Type B pancreatic cell (in vitro differentiated cells): Measurements from ENCODE around the gene CHD5. TPM values are rescaled to one million over a fixed set of nuclear protein-coding genes. Genes with fewer than 3 reads are reported as not detected.
A peak's percentile ranks its signal among the peaks of the same experiment; 100 is the strongest.
"Not testable (repeated sequence)": the region's sequence is repeated elsewhere in the genome, so short reads cannot be mapped to it uniquely, and the experiment has no call there.

Source experiments
- DNase-seq: peaks from one replicate; pipeline ENCODE4 v3.0.0; 2021; ENCODE audit warnings: mixed read lengths; ENCODE audit not compliant: unreplicated experiment; ENCODE audit errors: extremely low spot score
- H3K27ac Mint-ChIP-seq: 2 replicates; pipeline ENCODE4 v1.8.0; 2021; ENCODE audit warnings: mild to moderate bottlenecking, mixed read lengths
- H3K27me3 Mint-ChIP-seq: 2 replicates; pipeline ENCODE4 v1.8.0; 2021; ENCODE audit warnings: mixed read lengths
- H3K36me3 Mint-ChIP-seq: 2 replicates; pipeline ENCODE4 v1.8.0; 2021; ENCODE audit warnings: mixed read lengths
- H3K4me1 Mint-ChIP-seq: one replicate; pipeline ENCODE4 v1.8.0; 2021; ENCODE audit warnings: mixed read lengths; ENCODE audit not compliant: unreplicated experiment
- H3K4me3 Mint-ChIP-seq: 2 replicates; pipeline ENCODE4 v1.8.0; 2021; ENCODE audit warnings: mild to moderate bottlenecking, mixed read lengths
- H3K9me3 Mint-ChIP-seq: 2 replicates; pipeline ENCODE4 v1.8.0; 2021; ENCODE audit warnings: mixed read lengths
- total RNA-seq: library from RNA; stranded (reverse); gene quantifications from 2 replicates; pipeline ENCODE4 v1.2.1, GENCODE V29; 2021; ENCODE audit warnings: low replicate concordance
- TF ChIP-seq, protein P1 (sequence below): fragments of 200-600 bp; sonication (generic); conservative IDR thresholded peaks from 2 replicates; pipeline ENCODE4 v1.5.0; 2021; ENCODE audit warnings: antibody characterized with exemption, mild to moderate bottlenecking

Gene CHD5
- total RNA-seq, 1 donor from 2014 or later = 0.70 TPM

DNA sequence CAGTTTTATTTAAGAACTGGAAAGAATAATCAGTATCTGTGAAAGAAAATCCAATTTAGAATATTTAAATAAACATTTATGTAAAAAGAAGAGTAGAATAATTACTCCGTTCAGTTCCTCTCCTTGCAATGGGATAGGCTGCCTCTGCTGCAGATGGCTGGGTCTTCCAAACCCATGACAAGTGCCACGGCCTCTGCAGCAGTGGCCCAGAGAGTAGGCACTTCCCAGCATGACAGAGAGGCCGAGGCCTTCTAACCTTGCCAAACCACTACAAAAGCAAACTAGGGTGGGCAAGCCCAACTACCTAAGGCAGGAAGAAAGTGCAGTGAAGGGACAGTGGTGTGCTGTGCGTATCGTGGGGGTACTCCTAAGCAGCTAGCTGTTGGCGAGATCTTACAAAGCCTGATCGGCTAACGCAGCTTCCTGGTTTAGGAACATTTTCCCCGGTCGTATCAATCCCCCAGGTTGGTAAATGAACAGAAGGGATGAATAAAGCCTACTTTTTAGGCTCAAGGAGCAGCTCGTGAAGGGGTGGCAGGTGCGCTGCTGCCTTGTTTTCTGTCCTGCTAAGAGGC lies 41.2 kb upstream of the CHD5 start:
- no peak for DNase-seq
- Mint-ChIP-seq H3K4me1 (peaks cover 9% of the 10 kb centered on the region), H3K4me3 (no peak overlapping the region), H3K27me3 (no peaks in the 10 kb centered on the region), H3K9me3 (no peaks in the 10 kb centered on the region), H3K27ac (no peak overlapping the region), H3K36me3 (peaks cover 18% of the 10 kb centered on the region)
- TF ChIP-seq, protein P1, sequence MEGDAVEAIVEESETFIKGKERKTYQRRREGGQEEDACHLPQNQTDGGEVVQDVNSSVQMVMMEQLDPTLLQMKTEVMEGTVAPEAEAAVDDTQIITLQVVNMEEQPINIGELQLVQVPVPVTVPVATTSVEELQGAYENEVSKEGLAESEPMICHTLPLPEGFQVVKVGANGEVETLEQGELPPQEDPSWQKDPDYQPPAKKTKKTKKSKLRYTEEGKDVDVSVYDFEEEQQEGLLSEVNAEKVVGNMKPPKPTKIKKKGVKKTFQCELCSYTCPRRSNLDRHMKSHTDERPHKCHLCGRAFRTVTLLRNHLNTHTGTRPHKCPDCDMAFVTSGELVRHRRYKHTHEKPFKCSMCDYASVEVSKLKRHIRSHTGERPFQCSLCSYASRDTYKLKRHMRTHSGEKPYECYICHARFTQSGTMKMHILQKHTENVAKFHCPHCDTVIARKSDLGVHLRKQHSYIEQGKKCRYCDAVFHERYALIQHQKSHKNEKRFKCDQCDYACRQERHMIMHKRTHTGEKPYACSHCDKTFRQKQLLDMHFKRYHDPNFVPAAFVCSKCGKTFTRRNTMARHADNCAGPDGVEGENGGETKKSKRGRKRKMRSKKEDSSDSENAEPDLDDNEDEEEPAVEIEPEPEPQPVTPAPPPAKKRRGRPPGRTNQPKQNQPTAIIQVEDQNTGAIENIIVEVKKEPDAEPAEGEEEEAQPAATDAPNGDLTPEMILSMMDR = no peak

DNA sequence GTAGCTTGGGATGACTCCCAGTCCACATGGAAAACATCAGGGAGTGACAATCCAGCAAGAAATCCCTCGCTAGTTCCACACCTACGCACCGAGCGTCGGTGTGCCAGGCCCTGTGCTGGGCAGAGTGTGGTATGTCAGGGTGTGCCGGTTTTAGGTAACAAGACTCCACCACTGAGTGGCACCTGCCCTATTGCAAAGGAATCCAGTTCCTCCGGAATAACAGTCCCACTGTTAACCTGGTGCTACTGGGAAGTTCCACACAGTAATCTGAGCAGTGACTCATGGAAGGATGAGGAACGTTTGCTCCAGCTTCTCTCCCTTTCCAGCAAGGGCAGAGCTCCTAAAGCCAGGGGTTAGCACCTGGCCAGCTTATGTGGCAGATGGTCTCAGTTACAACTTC lies 40.1 kb upstream of the CHD5 start:
- Mint-ChIP-seq H3K9me3 (no peaks in the 10 kb centered on the region), H3K27me3 (no peaks in the 10 kb centered on the region)
- TF ChIP-seq, protein P1 = no peak

GRCh38 chr1:6219641-6220040 lies 39.5 kb upstream of the CHD5 start:
- not testable (repeated sequence) for H3K4me1 Mint-ChIP-seq, H3K4me3 Mint-ChIP-seq, H3K27ac Mint-ChIP-seq, DNase-seq, H3K27me3 Mint-ChIP-seq, H3K9me3 Mint-ChIP-seq
- H3K36me3 Mint-ChIP-seq = peaks cover 19% of the 10 kb centered on the region

More for the DNA sequence above, 40.1 kb upstream of the CHD5 start:
- peaks cover 9% of the 10 kb centered on the region for H3K4me1 Mint-ChIP-seq
- no peak overlapping the region for H3K4me3 Mint-ChIP-seq
- peaks cover 19% of the 10 kb centered on the region for H3K36me3 Mint-ChIP-seq
- DNase-seq = no peak
- peak overlapping the region; percentile 84 for H3K27ac Mint-ChIP-seq

GRCh38 chr1:6218375-6219164 lies 38.4 kb upstream of the CHD5 start:
- Mint-ChIP-seq H3K4me1 (peaks cover 9% of the 10 kb centered on the region), H3K27me3 (no peaks in the 10 kb centered on the region), H3K9me3 (no peaks in the 10 kb centered on the region), H3K4me3 (no peak overlapping the region), H3K36me3 (peaks cover 12% of the 10 kb centered on the region), H3K27ac (peak overlapping the region; percentile 75)
- TF ChIP-seq, protein P1 = no peak
- DNase-seq = no peak

DNA sequence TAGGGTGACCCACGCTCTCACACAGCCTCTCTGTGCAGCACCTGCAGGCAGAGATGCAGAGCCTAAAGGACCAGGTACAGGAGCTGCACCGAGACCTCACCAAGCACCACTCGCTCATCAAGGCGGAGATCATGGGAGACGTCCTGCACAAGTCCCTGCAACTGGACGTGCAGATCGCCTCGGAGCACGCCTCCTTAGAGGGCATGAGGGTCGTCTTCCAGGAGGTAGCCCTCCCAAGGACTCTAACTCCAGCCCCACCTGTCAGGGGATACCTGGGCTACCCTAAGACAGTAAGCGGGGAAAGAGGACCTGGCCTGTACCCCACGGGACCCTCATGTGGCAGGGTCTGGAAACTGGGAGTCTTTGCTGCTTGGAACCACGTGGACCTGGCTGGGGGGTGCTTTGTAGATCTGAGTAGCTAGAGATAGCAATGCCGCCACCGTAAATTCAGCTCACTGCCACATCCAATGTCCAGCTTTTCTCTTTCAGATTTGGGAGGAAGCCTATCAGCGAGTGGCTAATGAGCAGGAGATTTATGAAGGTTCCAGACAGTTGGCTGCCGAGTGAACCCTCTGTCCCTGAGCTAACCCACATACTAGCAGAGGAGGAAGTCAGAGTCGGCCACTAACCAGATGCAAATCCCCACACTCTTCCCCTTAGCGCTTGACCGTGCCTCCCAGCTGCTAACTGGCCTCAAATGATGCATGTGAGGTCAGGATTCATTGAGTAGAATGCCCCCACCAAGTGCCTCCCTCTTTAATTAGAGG lies 32.3 kb upstream of the CHD5 start:
- Mint-ChIP-seq H3K36me3 (peaks cover 18% of the 10 kb centered on the region), H3K4me3 (no peak overlapping the region), H3K27ac (no peak overlapping the region), H3K27me3 (no peaks in the 10 kb centered on the region), H3K9me3 (no peaks in the 10 kb centered on the region), H3K4me1 (no peaks in the 10 kb centered on the region)
- no peak for DNase-seq
- TF ChIP-seq, protein P1 = no peak

DNA sequence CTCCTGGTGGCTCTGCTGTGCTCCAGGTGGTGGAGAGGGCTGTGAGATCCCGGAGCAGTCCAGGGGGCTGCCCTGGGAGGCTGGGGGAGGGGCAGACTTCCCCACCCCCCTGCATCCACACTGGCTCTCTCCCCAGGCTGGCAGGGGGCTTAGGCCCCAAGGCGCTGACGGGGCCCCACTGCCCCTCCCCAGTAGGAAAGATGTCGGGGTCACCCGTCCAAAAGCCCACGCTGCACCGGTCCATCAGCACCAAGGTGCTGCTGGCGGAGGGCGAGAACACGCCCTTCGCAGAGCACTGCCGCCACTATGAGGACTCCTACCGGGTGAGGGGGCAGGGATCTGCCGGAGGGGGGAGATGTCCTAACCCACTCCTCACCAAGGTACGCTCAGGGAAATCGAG lies 31.6 kb upstream of the CHD5 start:
- no peak for DNase-seq
- H3K27ac Mint-ChIP-seq = no peak overlapping the region
- no peaks in the 10 kb centered on the region for H3K4me1 Mint-ChIP-seq
- H3K27me3 Mint-ChIP-seq = peaks cover 3% of the 10 kb centered on the region
- H3K36me3 Mint-ChIP-seq = peaks cover 14% of the 10 kb centered on the region
- H3K9me3 Mint-ChIP-seq = no peaks in the 10 kb centered on the region
- H3K4me3 Mint-ChIP-seq = no peak overlapping the region
- TF ChIP-seq, protein P1 = no peak
